NK-92 treated with Interleukin-12 subunit alpha and Interleukin-12 subunit beta, amount 100 ng/mL, for 24 hours (cell line): Measurements from ENCODE around the gene FCGR2B.
"Not testable (repeated sequence)": the region's sequence is repeated elsewhere in the genome, so short reads cannot be mapped to it uniquely, and the experiment has no call there.

Source experiments
- DNase-seq: peaks from one replicate; lab custom pipeline; 2025; lab: John Stamatoyannopoulos, UW

Gene FCGR2B

DNA sequence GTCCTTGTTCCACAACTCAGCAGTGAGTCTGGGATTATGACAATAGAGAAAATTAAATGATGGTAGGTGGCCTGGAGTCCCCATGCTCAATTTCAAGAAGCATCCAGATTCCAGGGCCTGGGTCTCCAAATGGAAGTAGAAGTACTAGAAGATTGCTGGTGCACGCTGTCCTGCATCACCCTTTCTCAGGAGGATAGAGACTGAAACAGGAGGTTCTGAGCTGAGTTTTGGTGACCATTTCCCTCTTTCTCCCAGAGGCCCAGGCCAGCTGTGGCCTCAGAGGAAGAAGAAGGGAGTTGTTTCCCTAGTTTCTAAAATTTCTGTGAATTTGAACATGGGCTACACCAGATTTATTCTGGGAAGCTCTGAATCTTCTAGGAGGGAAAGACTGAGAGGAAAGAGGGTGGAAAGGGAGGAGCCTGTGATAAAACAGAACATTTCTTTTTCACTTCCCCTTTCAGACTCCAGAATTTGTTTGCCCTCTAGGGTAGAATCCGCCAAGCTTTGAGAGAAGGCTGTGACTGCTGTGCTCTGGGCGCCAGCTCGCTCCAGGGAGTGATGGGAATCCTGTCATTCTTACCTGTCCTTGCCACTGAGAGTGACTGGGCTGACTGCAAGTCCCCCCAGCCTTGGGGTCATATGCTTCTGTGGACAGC lies at the start of gene FCGR2B:
FCGR2B (plus strand) TSS at position 460 of the 656 bp plus-strand sequence; CDS start at position 559, 99 bp downstream.
- not testable (repeated sequence) for DNase-seq

DNA sequence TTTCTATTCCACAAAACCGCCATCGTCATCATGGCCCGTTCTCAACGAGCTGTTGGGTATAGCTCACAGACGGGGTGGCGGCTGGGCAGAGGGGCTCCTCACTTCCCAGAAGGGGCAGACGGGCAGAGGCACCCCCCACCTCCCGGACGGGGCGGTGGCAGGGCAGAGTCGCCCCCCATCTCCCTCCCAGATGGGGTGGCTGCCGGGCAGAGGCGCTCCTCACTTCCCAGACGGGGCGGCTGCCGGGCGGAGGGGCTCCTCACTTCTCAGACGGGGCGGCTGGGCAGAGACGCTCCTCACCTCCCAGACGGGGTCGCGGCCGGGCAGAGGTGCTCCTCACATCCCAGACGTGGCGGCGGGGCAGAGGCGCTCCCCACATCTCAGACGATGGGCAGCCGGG lies 46.5 kb upstream of the FCGR2B start:
- not testable (repeated sequence) for DNase-seq

DNA sequence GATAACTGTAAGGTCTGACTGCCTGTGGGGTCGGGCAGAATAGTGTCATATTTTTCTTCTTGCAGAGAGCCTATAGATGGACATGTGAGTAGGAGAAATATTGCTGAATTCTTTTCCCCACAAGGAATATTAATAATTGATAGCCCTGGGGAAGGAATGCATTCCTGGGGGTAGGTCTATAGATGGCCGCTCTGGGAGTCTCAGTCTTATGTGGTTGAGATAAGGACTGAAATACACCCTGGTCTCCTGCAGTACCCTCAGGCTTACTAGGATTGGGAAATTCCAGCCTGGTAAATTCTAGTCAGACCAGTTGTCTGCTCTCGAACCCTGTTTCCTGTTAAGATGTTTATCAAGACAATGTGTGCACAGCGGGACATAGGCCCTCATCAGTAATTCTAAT lies 44.4 kb upstream of the FCGR2B start:
- DNase-seq, result not testable (repeated sequence)

DNA sequence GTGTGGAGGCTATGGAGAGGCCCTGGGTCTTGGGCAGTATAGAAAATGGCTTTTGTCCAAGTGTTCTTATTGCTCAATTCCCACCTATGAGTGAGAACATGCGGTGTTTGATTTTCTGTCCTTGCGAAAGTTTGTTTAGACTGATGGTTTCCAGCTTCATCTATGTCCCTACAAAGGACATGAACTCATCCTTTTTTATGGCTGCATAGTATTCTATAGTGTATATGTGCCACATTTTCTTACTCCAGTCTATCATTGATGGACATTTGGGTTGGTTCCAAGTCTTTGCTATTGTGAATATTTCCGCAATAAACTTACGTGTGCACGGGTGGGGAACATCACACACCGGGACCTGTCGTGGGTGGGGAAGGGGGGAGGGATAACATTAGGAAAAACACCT lies 42.5 kb upstream of the FCGR2B start:
- DNase-seq, result not testable (repeated sequence)

DNA sequence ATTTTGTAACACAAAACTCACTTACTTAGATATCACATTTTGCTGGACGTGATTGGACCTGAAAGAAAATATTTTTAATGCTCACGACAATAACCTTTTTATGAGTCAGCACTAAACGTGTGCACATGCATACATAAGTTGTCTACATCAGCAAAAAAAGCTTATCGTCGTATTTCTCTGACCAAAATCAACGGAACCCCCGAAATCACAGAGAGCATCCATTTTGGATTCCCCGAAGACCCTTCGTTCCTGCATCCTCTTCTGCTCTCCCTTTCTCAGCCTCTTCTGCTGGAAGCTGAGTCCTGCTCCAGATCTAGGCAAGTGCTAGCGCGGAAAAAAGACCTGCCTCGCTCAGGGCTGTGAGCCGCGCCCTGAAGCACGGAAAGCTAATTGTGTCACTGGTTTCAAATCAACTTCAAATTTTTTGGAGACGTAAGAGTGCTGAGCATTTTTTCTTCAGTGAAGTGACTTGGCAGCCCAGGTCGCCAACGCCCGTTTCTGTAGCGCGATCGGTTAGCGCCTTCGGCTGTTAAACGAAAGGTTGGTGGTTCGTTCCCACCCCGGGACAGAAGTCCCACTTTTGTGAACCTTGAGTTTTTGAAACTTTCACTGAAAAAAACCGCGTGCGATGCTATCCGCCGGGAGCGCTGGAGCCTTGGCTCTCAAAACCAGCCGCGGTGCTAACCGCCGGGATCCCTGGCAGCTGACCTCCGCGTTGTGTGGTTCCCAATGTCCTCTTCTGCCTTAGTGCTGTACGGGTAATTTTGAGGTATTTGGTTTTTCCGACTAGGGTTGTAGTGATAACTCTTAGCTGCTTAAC lies 41.6 kb upstream of the FCGR2B start:
- peak; percentile 61 for DNase-seq

DNA sequence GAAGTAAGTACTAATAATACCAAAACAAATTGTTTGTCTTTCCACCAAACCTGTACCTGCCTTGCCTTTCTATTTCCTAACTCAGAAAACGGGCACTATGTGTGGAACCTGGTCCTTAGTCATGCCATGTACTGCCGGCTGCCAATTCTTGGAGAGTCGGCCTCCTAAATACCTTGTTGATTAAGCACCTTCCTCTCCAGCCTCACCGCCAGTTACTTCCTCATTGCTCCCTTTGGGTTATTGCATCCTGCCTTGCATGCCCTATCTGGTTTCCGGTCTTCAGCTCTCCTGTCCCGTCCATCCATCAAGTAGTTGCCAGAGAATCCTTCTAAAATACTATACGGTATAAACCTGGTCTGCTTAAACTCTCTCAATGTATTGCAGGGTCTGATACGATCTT lies 40.9 kb upstream of the FCGR2B start:
- DNase-seq, result peak; percentile 32

DNA sequence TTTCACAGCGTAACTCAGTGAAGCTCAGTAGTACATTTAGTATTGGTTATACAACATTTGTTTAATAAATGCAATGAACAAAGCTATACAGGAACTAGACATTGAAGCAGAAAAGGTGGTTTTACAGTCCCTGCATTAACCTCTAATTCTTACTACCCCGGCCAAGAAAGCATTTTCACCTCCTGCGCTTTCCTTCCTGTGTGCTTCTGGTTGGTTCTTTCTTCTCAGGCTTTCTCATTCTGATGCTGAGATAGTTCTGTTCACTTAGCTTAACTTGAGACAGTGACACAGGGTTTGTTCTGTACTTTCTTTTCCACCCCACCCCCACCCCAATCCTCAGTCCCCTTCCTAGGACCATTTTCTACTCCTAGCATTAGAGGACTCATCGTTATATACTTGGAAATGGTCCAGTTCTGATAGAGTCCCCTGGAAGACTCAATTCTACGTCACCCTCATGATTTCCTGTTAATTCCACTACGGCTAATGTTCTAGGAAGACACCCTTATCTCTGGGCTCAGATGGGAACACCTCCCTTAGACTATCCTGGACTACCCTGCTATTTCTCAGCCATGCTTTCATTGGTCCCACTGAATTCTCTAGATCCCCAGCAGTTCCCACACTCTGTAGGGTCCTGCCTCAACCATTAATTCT lies 39.4 kb upstream of the FCGR2B start:
- DNase-seq, result not testable (repeated sequence)

DNA sequence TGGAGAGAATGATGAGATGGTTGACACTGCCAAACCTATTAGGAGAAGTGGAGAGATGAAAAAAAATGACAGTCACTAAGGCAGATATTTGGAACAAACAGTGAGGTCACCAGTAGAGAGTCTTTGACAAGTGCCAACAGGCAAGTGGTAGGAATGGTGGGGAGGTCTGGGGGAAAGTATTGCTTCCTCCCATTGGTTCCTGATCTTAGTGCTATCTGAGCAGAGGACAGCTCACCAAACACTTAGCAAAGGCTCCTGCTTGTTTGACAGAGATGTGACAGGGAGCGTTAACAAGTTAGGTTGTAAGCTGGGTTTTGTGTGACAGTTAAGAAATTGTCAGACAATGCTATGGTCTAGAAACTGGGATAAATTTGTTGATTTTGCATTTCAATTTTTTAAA lies 38.3 kb upstream of the FCGR2B start:
- DNase-seq, result not testable (repeated sequence)

DNA sequence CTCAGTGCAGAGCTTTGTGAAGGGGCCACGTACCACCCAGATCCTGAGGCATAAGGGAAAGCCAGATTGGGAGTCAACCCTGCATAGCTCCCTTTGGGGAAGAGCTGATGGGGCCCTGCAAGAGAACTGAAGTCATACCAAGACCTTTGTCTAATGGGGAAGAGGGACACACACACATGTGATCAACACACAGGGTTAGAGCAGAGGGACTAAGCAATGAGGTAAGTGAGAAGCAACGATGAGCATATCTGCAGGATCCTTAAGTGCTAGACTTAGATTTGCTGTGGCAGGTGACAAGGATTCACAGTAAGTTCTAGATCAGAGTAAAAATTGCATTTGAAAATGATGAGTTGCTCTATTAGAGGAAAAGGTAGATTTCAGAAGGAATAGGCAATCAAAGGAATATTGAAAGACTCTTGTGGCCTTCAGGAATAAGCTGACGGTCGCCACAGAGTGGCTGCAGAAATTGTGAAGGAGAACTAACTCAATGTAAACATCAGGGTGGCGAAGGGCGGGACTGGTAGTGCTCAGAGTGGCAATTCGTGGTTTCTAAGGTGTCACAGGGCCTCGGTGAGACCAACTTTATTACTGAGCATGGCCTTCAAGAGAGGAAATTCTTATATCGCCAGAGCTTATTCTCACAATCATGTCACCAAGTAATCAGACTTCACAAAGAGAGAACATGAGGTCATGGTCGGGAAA lies 36.3 kb upstream of the FCGR2B start:
- DNase-seq, result peak; percentile 31

DNA sequence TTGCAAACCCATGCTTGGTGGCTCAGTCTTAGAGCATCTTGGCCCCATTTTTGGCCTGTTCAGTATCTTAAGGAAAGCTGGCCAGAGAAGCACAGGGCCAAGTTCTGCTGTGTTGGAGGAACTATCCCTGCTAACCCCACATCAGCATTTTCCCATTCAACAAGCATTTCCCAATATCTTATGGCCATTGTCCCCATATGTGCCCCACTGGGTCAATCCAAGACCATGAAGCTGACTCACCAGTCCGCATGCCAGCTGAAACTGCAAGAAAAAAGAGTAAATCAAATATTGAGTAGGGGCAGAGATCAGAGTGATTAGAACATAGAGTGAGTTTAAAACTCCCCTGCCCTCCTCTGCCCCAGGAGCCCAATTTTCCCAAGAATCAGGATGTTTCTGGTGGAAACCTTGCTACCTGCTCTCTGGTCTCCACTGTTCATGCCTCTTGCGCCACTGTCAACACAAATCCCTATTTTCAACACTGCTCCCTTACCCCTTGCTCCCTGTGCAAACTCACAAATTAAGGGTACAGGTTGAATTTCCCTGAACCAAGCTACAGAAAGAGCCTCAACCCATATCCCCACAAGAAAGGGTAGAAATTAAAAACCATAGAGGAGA lies 32.7 kb upstream of the FCGR2B start:
- not testable (repeated sequence) for DNase-seq

DNA sequence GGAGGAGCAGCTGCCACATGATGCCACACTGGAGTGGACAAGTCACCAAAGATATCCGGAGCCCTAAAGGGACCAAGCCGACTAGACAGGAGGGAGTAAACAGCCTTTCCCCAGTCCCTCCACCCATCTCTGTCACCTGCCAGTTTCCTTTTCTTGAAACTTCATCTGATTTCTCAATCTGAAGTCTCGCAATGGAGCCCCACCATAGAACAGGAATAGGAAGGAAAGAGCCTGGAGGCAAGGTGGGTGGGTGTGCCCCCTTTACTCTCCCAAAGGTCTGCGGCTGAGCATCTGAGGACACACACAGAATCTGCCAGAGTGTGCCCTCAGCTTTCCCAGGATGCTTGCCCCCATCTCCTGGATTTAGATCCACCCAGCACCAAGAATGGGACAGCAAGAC lies 31.9 kb upstream of the FCGR2B start, which contains the start of gene FCGR3B:
FCGR3B (minus strand) TSS at position 101 of the 400 bp plus-strand sequence; CDS start at position 19, 82 bp downstream.
- DNase-seq, result no peak

DNA sequence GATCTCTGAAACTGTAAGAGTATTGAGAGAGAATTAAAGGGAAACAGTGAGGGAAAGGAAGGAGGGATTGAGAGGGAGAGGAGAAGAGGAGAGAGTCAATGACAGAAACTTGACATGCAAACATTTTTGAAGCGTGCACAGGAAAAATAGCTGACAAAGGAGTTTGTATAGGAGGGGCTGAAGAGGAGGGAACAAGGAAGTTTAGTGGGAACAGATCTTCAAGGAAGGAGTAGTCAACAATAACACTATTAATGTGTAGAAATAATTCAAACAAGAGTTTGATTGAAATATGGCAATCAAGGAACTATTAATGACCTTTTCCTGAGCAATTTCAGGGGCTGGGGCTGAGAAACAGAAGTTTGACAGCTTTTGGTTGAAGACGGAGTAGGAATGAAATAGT lies 27.9 kb upstream of the FCGR2B start:
- not testable (repeated sequence) for DNase-seq

DNA sequence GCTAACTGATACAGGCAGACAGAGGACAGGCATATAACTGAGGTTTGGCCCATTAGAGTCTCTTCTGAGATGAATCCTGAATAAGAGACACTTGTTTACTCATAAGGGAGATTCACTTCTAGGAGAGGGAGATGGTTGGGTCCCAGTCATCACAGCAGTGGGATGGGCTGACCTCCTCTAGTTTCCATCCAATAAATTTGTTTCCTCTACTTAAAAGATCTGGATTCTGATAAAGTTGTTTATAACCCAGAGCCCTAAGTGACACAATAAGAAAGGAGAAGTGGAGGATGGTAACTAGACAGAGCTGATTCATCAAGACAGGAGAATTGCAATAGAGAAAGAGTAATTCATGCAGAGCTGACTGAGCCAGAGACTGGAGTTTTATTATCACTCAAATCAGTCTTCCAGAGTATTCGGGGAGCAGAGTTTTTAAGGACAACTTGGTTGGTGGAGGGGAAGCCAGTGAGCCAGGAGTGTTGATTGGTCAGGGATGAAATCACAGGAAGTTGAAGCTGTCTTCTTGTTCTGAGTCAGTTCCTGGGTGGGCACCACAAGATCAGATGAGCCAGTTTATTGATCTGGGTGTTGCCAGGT lies 26.7 kb upstream of the FCGR2B start:
- not testable (repeated sequence) for DNase-seq

DNA sequence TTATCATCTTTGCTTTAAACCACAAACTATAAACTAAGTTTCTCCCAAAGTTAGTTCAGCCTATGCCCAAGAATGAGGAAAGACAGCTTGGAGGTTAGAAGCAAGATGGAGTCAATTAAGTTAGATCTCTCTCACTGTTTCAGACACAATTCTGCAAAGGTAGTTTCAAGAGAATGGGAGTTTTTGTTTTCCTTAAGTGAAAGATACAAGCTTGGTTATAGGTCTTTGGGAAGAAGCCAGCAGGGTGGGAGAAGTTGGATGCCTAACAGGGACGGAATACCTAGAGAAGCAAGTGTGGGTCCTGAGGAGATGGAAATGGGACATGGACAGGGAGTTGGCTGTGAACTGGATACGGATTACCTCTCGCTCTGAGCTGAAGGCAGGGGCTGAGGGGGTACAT lies 26.0 kb upstream of the FCGR2B start:
- not testable (repeated sequence) for DNase-seq

DNA sequence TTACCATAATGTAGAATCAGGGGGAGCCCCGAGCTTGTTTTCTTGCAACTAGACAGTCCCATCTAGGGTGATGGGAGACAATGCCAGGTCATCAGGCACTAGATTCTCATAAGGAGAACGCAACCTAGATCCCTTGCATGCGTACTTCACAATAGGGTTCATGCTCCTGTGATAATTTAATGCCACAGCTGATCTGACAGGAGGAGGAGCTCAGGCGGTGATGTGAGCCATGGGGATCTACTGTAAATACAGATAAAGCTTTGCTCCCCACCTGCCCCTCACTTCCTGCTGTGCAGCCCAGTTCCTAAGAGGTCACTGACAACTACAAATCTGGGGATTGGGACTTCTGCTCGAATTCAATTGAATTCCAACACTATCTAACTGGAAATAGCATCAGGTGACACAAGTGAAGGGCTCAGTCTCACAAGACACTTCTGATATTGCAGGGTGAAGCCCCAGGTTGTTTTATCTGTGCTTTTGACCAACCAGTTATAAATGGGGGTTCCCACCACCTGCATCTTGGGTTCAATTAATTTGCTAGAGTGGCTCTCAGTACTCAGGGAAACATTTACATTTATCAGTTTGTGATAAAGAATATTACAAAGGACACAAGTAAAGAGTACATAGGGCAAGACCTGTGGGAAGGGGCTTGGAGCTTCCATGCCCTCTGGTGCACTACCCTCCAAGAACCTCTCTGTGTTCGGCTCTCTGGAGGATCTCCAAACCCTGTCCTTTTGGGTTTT lies 24.5 kb upstream of the FCGR2B start:
- DNase-seq, result not testable (repeated sequence)

DNA sequence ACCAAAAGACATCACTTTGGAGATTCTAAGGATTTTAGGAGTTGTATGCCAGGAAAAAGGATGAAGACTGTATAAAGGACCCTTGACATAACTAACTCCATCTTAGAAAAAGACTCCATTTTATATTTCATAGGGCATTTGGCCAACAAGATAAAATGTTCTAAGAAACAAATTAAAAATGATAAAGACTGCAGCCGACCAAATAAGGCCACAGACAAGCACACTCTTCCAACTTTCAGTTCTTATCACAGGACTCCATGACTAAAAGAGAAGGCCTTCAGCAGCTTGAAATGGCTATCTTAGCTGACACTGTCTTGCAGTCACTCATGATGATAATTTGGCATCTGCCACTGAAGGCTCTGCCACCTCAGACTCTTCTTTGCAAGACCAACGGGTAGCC lies 23.7 kb upstream of the FCGR2B start:
- not testable (repeated sequence) for DNase-seq

DNA sequence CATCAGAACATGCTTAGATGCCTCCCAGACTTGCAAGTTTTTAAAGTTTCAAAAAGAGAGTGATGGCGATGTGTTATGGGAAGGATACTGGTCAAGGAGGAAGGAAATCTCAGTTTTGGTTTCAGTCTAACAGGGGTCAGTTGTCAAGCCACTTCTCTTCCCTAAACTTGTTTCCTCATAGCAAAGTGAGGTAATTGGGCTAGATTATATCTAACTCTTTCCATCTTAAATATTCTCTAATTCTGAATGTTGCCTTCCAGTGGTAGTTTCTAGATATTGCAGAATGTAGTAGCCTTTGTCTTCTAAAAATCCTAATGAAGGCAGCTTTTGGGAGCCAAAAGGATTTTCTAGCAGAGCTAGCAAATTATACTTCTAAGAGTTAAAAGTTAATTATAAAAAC lies 20.2 kb upstream of the FCGR2B start:
- not testable (repeated sequence) for DNase-seq

DNA sequence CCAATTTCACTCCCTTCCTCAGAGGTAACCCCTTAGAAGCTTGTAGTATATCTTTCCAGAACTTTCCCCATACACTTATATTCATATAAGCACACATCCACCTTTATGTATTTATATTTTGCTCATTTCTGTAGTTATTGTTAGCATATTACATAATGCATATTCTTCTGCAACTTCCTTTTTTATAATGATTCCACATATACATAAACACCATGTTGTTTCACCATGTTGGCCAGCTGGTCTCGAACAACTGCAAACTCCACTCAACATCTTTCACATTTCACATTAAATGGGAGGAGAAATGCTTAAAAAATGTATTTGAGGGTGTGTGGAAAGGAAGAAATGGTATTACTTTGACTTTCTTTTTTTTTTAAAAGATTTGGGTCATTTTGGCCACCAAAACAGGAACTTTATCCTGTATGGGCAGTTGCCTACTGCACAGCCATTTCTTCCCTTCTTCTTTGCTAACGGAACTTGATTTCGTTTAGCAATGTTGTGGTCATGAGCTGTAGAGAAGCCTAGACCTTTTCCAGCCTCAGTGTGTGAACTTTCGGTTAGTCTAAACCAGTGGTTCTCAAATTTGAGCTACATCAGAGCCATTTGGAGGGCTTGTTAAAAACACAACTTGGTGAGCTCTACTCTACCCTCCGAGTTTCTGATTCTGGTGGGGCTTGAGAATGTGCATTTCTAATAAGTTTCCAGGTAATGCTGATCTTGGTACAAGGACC lies 19.3 kb upstream of the FCGR2B start:
- not testable (repeated sequence) for DNase-seq

DNA sequence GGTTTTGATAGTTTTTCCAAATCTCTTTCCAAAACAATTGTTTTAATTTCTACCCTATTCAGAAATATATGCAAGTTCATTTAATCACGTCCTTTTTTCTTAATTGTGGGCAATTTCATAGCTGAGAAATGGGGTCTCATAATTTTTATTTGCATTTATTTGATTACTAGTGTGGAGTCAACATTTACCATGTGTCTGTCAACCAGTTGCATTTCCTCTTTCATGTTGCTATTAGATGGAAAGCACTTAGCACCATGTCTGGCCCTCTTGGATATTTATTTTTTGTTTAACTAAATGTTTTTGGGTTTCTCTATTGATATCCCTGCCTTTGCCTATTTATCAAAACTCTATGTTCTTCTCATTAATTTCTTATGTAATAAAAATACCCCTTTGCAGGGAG lies 18.1 kb upstream of the FCGR2B start:
- DNase-seq, result not testable (repeated sequence)
